Sigmoid colon (tissue), 4 donors: ENCODE results near the gene PRTN3.

Experiments
- EP300 ChIP-seq, 4 donors: sonication (generic); formaldehyde crosslinking; IDR thresholded peaks; one replicate each; pipeline ENCODE4 v1.6.1; 2017; ENCODE audit warnings: antibody characterized with exemption in 4 of 4
- POLR2A ChIP-seq, 2 donors: fragments of 450-650 bp; IDR thresholded peaks; one replicate each; pipeline ENCODE4 v1.6.1; 2016; ENCODE audit warnings: antibody characterized with exemption in 2 of 2, mild to moderate bottlenecking in 2 of 2, moderate library complexity in 2 of 2
- POLR2AphosphoS5 ChIP-seq, 4 donors: sonication (generic); formaldehyde crosslinking; IDR thresholded peaks; one replicate each; pipeline ENCODE4 v1.6.1; 2017; ENCODE audit warnings: antibody characterized with exemption in 4 of 4
- TF ChIP-seq, protein P1 (sequence below), 4 experiments: fragments of 450-650 bp in 3 of 4; fragments of 200-600 bp in 1 of 4; IDR thresholded peaks; one replicate each; pipeline ENCODE4 v1.5.1; 2016 to 2019; ENCODE audit warnings: antibody characterized with exemption in 4 of 4, mild to moderate bottlenecking in 3 of 4, moderate library complexity in 2 of 4

DNA sequence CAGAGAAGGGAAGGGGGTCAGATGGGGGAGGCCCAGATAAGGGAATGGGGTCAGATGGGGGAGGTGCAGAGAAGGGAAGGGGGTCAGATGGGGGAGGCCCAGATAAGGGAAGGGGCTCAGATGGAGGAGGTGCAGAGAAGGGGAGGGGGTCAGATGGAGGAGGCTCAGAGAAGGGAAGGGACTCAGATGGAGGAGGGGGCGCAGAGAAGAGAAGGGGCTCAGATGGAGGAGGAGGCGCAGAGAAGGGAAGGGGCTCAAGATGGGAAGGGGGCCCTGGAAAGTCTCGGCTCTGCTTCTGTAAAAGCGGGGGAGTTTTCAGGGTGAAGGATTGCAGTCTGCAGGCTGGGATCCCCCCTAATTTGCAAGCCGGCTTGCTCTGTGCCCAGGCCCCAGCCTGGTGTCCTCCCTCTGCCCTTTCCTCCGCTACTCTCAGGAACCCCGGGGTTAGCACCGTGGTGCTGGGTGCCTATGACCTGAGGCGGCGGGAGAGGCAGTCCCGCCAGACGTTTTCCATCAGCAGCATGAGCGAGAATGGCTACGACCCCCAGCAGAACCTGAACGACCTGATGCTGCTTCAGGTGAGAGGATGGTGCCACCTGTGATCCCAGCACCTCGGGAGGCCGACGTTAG is 11.6 kb upstream of the PRTN3 start:
- TF ChIP-seq POLR2A (IDR thresholded peaks at IDR 0.05), result no peak
- TF ChIP-seq POLR2AphosphoS5 (IDR thresholded peaks at IDR 0.05), result no peak
- TF ChIP-seq, protein P1, sequence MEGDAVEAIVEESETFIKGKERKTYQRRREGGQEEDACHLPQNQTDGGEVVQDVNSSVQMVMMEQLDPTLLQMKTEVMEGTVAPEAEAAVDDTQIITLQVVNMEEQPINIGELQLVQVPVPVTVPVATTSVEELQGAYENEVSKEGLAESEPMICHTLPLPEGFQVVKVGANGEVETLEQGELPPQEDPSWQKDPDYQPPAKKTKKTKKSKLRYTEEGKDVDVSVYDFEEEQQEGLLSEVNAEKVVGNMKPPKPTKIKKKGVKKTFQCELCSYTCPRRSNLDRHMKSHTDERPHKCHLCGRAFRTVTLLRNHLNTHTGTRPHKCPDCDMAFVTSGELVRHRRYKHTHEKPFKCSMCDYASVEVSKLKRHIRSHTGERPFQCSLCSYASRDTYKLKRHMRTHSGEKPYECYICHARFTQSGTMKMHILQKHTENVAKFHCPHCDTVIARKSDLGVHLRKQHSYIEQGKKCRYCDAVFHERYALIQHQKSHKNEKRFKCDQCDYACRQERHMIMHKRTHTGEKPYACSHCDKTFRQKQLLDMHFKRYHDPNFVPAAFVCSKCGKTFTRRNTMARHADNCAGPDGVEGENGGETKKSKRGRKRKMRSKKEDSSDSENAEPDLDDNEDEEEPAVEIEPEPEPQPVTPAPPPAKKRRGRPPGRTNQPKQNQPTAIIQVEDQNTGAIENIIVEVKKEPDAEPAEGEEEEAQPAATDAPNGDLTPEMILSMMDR (IDR thresholded peaks at IDR 0.05), result no peak
- TF ChIP-seq EP300 (IDR thresholded peaks at IDR 0.05), result no peak
